ENCODE data around the gene STUB1.

The STUB1 gene

DNA sequence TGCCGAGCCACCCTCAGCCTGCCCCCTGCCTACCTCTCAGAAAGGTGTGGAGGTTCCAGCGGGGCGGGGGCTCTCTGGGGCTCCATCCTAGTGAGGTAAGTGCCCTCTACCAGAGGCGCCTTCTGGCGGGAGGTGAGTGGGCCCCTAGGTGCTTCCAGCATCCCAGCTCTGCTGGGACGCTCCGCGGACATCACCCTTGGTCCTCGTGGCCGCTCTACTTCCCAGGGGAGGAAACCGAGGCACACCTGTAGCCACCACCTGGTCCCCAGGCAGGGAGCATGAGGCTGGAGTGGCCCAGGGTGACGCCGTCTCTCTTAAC is 37.2 kb upstream of the STUB1 start:
- DNase-seq, result no peak

GRCh38 chr16:644556-644955 is 35.7 kb upstream of the STUB1 start:
- no peak for DNase-seq

DNA sequence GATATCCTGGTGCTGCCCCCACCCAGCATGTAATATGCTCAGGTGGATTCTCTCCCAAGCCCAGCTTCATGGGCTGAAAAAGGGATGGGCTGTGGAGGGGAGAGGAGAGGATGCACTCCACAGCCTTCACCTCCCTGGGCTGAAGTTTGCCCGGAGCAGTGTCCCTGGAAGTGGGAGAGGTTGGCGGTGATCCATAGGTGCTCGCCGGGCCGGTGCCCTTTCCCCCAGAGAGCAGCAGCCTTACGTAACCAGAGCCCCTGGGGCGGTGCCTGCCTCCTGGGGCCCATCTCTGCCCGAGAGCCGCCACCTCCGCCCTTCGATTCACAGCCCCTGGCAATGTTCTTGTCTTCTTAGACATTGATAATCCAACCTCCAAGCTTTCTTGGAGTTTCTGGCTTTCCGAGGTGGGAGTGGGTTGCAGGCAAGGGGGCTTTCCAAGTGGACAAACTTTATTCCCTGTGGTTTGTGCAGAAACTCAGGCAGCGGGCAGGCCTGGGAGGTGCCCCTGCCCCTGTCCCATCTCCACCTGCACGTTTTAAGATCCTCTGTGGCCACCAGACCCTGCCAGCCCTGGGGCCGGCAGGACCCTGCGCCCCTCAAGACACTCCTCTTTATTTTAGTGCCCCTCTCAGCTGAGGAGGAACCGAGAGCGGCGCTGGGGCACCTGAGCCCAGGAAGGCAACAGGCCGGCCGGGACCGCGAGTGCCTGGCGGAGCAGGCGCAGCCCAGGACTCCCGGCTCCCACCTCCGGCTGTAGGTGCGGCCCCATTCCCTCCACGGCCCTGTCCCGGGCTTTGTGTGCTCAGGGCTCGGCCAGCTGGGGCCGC is 34.1 kb upstream of the STUB1 start:
- DNase-seq, result no peak

- DNase-seq, result no peak
Observed at GRCh38 chr16:646679-647172, 33.5 kb upstream of the STUB1 start.

GRCh38 chr16:647173-647902 is 32.9 kb upstream of the STUB1 start:
- peak in 2 of 56 donors; percentile 11 to 14 for DNase-seq

DNA sequence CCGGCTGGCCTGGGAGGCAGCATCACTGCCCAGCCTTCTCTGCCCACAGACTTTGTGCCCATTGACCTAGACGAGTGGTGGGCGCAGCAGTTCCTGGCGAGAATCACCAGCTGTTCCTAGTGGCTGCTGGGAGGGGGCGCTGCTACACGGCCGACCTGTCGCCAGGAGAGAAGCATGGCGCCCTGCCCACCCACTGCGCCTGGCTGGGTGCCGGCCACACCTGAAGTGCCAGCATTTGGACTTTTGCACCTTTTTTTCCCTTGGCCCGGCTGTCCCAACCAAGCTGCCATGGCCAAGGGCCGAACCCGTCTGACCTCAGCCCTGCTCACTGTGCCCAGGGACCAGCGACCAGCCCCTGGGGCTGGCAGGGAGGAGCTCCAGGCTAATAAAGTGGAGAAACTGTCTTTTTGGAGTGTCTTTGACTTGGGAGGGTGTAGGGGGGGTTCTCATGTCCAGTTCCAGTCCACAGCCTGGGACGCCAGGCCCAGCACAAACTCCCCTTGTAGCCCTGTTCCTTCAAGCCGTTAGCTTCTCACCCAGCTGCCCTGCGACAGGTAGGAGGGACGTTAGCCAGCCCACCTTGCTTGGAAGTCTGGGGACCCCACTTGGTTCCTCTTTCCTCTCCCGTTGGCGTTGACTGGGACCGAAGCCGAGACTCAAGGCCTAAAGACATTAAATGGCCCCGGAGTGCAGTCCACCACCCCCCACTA is 32.0 kb upstream of the STUB1 start:
- peak in 5 of 56 donors; percentile 3 to 43 (median 13) for DNase-seq

GRCh38 chr16:648781-649589 is 31.2 kb upstream of the STUB1 start, which contains the start of gene WDR90:
Gene WDR90, plus strand, starts transcription at chr16:649365. Its CDS starts 52 bp downstream, at chr16:649417.
- DNase-seq, result peak; percentile 39 to 97 (median 88)

GRCh38 chr16:649631-650030 is 30.6 kb upstream of the STUB1 start:
- DNase-seq, result no peak

DNA sequence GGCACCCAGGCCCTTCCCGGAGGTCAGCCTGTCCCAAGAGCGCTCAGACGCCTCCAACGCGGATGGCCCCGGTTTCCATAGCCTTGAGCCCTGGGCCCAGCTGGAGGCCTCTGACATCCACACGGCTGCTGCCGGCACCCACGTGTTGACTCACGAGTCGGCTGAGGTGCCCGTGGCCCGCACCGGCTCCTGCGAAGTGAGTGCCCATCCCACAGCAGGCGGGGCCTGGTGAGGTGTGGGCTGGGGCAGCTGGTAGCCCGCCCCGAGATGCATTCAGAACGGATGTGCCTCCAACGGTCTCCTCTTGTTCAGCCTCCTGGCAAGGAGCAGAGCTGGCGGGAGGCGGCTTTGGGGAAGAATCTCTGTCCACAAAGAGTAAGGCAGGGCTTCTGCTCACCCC is 28.4 kb upstream of the STUB1 start:
- DNase-seq, result no peak

- DNase-seq, result no peak
Observed at GRCh38 chr16:652454-653305, 27.5 kb upstream of the STUB1 start.

DNA sequence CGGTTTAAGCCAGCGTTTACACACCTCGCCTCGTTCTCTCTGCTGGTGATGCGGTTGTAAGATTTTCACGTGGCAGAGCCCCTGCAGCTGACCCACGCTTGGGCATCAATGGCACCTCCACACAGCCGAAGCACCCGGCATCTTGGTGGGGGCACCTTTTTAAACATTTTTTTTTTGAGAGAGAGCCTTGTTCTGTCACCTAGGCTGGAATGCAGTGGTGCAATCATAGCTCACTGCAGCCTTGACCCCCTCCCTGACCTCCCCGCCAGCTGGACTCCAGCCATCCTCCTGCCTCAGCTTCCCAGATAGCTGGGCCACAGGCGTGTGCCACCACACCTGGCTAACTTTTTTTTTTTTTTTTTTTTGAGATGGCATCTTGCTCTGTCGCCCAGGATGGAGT is 26.2 kb upstream of the STUB1 start:
- no peak for DNase-seq

DNA sequence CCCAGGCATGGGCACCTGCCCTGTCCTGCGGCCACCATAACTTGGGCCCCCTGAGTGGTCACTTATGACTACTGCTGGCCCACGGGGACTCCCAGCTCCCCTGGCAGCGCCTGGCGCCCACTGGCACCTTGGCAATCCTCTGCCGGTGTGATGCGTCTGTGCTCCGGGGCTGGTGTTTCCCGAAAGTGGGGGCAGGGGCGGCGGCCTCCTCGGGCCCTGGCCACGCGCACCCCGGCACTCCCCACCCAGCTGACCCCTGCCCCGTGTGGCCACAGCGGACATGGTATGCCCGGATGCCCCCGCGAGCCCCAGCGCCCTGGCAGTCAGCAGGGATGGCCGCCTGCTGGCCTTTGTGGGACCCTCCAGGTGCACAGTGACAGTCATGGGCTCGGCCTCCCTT is 22.7 kb upstream of the STUB1 start:
- DNase-seq, result no peak

- DNase-seq, result no peak
Observed at GRCh38 chr16:658679-659571, 21.3 kb upstream of the STUB1 start.

DNA sequence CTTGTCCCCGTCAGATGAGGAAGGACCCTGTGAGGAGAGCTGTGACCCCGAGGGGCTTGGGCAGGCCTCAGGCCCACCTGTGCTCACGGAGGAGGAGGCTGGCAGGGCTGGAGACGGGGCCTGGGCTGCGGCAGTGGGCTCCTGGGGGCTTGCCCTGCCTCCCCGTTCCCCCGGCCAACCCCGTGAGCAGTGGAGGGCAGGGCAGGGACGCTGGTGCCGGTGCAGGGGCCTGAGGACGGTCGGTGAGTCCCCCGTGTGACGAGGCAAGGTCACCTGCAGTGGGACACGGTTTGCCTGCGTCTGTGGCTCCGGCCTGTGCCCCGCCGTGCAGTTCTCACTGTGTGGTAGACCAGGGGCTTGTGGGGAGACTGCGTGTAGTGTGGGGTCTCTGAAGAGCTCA is 20.6 kb upstream of the STUB1 start:
- DNase-seq, result no peak

DNA sequence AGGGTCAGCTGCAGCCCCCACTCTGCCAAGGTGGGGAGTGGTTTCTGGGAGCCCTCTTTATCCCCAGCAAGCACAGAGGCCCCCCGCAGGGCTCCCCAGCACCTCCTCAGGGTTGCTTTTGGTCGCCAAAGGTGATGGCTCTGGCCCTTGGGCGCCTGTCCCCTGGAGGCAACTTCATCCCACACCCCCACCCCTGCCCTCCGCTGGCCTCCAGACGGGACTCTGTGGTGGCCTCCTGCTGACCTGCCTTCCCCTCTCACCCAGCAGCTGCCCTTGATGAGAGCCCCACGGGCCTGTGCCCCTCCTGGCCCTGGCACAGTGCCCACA is 20.1 kb upstream of the STUB1 start:
- DNase-seq, result no peak

- peak in 54 of 56 donors; percentile 30 to 90 (median 76) for DNase-seq
Observed at GRCh38 chr16:660459-661183, 19.6 kb upstream of the STUB1 start.

DNA sequence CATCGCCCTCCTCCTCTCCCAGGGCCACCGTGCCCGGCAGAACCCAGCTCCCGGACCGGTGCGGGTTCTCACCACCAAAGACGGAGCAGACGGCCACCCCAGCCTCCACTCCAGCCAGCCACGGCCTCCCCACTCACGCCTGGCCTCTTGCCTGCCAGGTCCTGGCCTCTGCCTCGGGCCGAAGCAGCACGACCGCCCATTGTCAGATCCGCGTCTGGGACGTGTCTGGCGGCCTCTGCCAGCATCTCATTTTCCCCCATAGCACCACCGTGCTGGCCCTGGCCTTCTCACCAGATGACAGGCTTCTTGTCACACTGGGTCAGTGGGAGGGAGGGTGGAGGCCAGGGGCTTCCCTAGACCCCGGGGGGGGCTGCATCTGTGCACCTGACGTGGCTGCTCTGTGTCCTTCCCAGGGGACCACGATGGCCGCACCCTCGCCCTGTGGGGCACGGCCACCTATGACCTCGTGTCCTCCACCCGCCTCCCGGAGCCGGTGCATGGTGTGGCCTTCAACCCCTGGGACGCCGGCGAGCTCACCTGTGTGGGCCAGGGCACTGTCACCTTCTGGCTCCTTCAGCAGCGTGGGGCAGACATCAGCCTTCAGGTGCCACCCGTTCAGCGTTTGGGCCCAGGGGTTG is 18.9 kb upstream of the STUB1 start:
- DNase-seq, result peak in 1 of 56 donors; percentile 48

DNA sequence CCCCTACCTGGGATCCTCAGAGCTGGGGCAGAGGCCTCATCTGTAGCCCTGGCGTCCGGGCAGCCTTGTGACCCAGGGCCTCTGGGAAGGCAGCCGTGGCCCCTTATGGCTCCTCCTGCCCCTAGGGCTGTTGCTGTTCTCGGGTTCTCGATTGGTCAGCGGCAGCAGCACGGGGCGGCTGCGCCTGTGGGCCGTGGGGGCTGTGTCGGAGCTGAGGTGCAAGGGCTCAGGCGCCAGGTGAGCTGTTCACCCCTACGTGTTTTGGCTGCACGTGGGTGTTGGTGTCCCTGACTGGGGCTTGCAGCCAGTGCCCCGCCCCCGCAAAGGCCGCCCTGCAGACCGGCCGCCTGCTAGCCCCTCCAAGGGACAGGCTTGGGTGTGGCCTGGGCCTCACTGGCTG is 18.1 kb upstream of the STUB1 start:
- no peak for DNase-seq
